Measurements from ENCODE around the gene DLG2. TPM values are rescaled to one million over a fixed set of nuclear protein-coding genes. Genes with fewer than 3 reads are reported as not detected.
A peak's percentile ranks its signal among the peaks of the same experiment; 100 is the strongest.

The DLG2 gene
- total RNA-seq, 1 donor from 2014 or later: 25.3 TPM

DNA sequence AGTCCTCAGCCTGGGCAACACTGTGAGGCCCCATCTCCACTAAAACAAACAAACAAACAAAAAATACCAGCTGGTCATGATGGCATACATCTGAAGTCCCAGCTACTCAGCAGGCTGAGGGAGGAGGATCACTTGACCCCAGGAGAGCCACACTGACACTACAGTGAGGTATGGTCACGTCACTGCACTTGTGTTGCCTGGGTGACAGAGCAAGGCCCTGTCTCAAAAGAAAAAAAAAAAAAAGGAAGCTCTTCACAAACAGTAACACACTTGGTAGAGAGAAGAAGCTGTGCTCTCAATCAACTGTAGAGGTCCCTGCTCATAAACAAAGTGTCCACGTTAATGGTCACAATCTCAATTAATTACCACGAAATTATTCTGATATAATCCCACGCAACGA lies 1939.4 kb downstream of the DLG2 start:
- no peak for DNase-seq (ENCODE audit: low spot score)

DNA sequence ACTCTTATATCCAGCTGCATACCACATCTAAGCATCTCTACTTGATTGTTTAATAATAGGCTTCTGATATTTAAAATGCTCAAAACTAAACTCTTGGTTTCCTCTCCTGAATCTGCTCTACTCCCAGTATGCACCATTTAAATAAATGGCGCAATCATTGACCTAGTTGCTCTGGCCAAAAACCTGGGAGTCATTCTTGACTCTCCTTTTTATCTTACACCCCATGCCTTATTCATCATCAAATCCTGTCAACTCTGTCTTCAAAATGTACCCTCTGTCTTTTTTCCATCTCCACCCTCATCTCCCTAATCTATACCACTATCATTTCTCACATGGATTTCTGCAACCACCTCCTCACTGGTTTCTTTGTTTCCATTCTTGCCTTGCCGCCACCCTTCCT lies 1941.4 kb downstream of the DLG2 start:
- DNase-seq (ENCODE audit: low spot score): no peak

DNA sequence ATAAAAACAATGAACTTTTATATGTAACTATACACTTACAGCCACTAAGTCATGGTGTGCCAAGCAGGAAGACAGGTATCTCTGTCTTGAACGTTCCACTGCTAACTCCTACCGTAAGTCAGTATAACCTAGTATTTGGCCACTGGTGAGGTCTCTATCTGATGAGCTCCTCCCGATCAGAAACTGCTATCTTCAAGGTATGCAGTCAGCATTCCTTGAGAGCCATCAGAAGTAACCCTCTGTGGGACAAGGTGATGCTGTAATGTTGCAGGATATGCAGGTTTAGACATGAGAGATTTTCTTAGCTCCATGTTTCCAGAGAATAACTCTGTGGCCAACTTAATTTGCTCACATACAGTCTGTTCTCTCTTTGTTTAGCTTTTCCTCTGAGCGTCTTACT lies 1943.1 kb downstream of the DLG2 start:
- DNase-seq (ENCODE audit: low spot score): no peak

DNA sequence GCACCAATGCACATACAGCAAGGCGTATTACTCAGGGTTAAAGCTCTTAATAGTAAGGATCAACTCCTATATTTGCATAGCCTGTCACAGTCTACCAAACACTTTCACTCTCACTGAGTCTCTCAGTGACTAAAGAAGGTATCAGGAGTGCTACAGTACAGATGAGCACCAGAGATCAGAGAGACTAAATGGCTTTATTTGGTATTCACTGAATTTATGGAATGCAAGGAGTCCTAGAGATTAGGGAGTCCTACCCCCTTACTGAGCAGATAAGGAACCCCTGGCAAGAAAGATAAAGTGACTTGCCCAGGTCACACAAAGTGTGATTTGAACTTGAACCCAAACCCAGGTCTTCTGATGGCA lies 1944.6 kb downstream of the DLG2 start:
- no peak for DNase-seq (ENCODE audit: low spot score)

DNA sequence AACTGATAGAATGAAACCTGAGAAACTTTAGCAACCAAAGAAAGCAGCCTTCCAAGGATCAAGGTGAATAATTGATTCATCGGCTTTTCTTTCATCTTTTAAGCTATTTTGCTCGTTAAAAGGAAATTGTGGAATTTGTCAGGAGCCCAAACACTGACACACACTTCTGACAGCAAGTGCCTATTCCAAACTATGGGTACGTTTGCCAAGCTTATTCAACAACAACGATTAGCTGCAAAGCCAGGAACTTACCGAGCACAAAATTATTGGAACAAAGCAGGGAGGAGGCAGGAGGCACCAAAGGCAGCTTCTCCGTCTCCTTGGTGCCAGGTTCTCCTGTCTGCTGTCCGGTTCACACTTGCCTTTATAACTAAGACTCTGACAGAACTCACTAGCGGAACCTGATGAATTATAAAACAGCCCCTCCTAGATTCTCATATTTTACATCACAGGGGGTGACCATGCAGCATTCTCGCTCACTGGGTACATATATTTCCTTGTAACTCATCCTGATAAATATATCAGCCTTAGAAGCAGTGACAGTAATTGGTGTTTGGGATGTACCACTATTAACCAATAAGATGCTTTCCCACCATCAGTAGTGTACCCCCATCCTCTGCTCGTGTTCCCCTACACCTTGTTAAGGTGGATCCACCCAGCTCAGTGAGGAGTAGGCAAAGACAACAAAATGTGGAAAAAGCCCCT lies 1945.1 kb downstream of the DLG2 start:
- DNase-seq (ENCODE audit: low spot score): no peak

DNA sequence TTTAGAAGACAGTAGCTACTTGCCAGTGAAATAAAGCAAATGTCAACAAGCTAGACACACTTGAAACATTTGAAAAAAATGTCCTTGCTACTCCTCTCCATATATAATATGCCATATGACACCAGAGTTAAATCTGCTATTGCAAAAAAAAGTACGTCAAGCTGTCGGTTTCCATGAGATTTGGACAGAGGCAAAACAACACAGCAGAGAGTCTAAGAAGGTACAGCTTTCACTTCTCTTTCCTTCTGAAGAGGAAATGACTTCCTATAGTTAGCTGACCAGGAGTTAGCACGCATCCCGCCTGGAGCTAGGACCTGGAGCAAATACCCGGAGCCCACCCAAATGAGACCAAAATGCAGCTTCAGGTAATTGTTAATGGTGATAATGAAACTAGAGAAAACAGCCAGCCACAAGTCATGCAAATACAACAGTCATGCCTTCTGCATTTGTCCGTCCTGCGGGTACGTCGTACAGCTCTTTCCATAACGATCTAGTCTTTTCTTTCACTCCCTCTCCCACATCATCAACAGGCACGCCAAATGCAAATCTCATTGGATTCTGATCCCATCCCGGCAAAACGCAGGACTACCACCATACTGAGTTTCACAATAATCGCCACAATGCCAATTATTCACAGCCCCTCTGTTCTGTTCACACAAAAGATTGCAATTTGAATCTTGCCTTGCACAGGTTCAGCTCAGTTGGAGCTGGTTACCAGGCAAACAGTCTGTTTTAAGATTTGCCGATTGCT lies 1945.9 kb downstream of the DLG2 start:
- DNase-seq (ENCODE audit: low spot score): peak; percentile 20

DNA sequence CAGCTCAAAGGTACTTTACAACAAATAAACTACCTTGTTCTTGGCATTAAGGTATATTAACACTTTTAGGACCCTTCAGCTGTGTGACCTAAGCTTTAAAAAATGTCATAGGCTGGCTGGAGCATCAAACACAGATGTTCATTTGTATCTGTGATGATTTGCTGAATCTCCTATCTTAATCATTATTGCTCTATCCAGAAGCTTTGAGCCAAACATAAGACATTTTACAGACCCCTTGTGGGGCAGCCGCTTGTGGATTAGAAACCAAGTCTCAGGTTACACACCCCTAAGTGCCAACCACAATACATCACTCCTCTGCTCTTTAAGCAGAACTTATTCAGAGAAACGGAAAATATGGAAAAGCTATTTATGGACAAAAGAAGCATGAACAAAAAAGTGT lies 1946.8 kb downstream of the DLG2 start:
- peak; percentile 43 for DNase-seq (ENCODE audit: low spot score)

DNA sequence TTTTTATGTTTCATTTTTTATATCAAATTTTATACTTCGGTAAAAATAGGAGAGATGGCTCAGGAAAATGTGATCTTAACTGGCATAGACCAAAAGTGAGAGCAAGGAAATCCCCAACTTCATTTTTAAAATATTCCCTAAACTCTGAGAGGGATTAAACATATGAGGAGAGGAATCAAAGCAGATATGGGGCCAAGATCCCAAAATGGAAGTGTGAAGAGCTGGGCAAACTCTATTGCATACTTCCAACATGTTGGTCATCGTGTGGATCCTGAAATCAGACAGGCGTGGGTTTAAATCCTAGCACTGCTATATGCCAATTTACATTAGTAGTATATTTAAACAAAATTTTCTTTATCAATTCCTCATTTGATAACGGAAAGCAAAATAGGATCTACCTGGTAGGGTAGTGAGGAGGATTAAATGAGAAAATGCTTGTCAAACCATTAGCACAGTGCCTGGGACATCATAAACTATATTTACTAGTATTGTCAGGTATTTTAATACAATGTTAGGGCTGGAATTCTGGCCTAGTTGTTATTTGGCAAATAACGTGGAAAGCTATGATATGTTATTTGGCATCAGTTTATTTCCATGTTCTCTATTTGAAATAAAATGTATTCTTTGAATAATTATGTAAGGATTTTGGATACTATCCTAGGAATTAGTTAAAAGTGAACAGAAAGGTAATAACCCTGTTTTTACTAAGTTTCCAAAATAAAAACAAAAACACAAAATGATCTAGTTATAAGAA lies 1948.1 kb downstream of the DLG2 start:
- no peak for DNase-seq (ENCODE audit: low spot score)

DNA sequence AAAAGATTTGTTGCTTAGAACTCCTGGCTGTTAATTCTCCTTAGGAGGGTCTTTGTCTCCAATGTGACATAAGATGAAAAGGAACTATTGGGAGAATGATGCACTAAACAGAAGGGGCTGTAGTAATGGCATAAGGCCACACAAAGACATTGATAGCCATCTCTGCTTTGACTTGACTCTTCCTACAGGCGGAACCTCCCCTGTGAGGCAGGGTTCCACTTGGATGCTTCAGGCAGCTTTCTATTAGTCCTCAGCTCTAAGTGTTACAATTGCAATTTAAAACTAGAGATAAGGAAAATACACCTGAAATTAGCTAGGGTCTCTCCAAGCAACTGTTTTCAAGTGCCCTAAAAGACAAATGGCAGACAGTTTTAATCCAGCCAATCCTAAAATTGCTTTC lies 1949.4 kb downstream of the DLG2 start:
- no peak for DNase-seq (ENCODE audit: low spot score)

DNA sequence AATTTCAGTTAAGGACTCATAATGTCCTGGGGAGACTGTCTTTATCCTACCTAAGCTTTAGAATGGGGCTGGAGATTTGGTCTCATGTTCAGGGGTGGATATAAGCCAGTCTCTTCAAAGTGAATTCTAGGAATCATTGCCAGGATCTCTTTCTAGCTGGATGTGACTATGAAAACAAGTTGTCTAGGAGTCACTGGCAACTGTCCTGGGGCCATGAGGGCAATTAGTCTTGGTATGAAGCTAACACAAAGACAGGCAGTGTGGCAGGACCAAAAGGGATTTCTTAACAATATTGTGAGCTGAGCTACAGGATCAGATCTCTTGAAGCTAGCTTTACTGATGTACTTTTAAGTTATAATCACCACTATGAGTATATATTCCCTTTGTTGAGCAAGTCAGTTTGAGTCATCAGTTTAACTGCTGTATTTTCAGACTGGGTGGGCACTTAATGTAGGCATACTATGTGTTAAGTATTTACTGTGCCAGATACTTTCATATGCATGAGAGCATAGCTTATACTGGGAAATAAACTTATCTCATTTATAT lies 1951.0 kb downstream of the DLG2 start:
- DNase-seq (ENCODE audit: low spot score): peak; percentile 64

DNA sequence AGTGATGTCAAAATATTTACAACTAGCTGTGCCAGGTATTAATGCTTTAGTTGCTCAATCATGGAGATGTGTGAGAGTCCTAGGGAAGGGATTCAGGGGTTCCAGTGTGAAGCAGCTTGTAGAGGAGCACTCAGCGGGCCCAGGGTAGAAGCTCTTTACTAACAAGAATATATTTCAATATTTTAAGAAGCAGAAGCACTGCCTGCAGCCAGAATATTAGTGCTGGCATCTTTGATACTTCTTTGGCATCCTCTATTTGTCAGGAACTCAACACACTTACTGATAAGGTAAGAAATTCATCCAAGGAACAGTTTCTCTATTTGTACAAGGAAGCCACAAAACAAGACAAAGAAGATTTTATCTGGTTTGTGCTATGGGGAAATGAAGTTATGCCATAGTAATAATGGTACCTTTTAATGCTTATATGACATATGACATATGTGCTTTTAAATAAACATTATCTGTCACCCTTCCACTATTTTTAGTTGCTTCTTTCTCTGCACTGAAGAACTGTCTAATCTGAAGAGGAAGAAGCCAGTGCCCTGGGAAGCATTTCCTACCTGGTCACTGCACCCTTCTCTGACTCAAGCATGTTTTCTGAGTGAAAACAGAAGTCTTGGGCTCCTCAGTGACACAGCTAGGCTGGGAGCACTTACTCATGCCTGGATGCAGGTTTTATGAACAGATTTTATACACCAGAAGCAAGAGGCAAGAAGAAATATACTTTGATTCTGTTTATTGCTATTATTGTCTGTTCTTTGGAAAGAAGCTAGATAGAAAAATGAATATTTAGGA lies 1952.8 kb downstream of the DLG2 start:
- DNase-seq (ENCODE audit: low spot score): no peak

DNA sequence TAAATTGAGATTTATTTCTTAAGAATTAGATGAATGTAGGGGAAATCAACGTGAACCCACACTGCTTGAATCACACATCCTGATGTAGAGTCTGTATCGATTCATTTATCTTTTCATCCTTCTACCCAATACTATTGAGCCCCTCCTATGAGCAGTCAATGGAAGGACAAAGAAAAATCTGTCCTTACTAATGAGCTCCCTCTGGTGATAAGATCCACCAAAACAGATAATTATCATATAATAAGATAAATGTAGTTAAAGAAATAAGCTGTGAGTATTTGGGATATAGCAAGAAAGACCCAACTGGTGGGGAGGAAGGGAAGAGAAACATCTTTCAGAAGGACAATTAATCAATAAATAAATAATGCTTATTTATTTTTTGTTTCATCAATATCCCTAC lies 1955.9 kb downstream of the DLG2 start:
- DNase-seq (ENCODE audit: low spot score): no peak

DNA sequence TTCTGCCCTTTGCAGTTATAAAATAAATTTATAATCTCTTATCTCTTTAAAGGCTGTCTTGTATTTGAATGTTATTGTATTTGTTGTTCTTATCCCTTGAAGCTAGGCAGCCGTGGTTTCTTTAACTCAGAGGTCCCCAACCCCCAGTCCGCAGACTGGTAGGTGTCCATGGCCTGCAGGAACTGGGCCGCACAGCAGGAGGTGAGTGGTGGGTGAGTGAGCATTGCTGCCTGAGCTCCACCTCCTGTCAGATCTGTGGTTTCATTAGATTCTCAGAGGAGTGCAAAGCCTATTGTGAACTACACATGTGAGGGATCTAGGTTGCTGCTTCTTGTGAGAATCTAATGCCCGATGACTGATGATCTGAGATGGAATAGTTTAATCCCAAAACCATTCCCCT lies 1961.0 kb downstream of the DLG2 start:
- DNase-seq (ENCODE audit: low spot score): no peak

DNA sequence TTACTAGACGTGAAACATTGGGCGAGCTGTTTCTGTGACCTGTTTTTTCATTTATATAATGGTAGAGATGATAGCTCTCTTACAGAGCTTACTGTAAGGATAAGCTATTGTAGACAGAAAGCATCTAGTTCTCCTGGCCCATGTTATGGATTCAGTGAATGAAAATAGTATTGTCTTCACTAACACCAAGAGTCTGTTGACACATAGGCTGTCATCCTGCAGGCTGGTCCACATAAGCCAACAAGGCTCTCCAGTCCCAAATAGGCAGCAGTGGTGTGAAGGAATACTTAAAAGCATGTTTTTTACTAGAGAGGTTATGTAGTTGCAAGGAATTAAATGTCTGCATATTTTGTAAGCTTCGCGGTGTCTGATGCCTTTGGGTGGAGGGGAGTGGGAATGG lies 1963.2 kb downstream of the DLG2 start:
- DNase-seq (ENCODE audit: low spot score): no peak

DNA sequence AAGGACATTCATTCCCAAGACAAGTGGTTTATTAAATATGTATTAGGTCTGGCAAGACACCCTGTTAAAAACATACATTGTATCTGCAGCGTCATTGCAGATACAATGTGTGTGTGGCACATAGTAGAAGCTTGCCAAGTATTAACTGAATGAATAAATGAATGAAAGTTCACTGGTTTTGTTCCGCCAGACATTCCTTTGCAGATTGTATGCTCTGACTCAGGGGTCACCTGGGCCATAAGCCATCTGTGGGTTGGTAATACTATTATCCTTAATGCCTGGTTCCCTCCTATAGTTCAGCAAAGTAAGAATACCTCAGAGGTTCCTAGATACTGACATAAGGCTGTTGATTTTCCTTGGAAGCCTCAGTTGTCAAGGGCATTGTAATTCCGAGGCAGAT lies 1963.7 kb downstream of the DLG2 start:
- no peak for DNase-seq (ENCODE audit: low spot score)

DNA sequence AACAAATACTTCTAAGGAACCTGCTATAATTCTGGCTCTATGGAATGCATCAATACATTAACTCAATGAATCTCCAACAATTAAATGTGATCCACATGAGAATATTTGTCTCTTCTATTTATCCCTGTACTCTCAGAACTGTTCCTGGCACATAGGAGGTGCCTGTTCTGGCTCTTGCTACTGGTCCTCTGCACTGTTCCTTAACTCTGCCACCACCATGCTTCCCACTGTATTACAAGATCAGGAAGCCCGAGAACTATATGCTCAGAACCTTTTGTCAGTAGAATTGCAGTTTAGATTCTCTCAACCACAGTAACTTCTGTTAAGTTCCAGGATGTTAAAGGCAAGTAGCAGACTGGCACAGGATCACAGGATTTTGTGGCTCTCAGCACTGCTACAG lies 1964.7 kb downstream of the DLG2 start:
- no peak for DNase-seq (ENCODE audit: low spot score)

DNA sequence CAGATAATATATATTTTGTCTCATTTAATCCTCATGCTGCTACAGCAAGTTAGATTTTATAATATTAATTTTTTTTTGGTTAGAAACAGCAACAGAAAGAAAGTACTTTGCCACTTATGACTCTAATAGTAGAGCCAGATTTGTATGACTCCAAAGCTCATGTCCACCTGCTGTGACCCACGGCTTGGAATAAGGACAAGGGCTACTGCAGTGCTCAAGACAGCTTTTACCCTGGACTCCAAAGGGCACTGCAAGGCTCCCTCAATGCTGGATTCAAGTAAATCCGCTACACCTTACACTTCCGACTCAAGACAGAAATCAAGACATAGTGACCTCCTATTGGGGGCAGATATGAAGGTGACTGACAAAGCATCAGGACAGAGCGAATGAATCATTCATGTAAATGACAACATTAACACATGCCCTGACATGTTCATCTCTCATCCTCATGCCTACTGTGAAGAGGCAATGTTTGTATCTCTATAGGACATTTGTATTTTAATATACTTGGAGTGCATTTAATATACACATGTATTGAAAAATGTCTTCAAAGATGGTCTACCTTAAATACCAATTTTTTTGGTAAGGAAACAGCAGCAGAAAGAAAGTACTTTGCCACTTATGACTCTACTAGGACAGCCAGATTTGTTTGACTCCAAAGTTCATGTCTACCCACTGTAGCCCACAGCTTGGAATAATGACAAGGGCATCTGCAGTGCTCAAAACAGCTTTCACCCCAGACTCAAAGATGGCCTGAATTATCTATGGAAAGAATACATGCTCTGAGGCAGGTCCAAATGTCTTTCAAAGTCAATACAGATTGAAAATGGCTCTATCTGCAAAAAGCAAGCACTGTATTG lies 1965.4 kb downstream of the DLG2 start:
- no peak for DNase-seq (ENCODE audit: low spot score)

DNA sequence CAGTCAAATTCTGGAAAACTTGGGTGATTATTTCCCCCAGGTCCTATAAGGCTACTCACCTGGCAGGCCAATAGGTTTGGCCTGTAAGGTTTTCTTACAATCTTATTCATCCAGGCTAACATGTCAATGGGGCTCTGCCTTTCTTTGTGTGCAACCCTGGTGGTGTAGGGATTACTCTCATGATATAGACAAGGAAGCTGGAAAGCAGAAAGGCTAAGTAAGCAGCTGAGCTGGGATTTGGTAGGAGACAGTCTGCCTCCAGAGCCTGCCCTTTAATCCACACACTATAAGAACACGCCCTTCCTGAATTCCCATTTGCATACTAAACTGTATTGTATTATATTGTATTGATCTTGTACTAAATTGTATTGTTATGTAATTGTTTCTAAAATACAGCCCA lies 1967.7 kb downstream of the DLG2 start:
- peak; percentile 44 for DNase-seq (ENCODE audit: low spot score)

DNA sequence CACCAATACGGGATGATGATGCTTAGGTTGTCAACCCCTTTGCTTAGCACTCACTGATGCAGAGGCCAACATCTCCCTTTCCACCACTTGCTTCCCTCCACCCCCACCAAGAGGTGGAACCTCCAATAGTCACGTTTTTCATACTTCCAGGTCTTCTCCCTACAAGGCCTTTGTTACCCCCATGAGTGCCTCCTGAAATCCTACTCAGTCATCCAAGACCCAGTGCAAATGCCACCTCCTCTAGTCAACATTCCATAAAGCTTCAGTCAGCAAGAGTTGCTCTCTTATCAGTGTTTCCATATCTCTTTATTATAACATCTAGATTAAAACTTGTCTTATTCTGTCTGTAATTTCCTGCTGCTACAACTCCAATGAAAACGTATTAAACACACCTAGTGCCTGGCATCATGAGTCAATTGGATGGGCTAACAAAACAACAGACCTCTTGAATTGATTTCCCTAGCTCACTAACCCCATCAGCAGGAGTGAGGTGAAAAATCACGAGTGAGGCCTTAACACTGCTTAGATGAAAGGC lies 1970.3 kb downstream of the DLG2 start:
- no peak for DNase-seq (ENCODE audit: low spot score)

DNA sequence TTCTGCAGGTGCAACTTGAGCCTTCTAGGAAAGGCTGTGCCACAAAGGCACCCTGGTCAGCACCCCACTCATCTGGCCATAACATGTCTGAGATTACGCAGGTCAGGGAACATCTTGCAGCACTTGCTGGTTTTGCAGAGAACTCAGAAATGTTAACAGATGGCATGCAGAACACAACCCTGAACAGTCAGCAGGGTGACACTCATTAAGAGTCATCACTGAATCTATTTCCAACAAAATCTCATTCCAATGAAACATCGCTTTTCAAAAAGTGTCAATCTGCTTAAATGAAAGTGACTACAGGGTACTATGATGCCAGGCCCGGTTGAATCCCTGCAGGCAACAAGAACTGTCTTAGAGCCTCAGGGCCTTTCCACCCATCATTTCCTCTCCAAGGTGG lies 1971.2 kb downstream of the DLG2 start:
- DNase-seq (ENCODE audit: low spot score): no peak

DNA sequence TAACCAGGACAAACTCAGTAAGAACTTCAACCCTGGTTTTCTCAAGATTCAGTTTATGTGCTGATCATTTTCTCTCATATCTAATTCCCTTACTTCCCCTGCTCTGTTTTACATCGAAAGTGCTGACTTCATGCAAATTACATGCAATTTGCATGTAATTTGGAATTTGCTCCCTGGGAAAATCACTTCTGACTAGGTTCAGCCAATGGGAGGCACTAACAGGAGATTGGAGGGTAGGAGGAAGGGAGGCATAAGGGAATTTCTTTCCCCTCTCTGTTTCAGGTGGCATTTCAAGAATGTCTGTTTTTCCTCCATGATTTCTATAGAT lies 1977.7 kb downstream of the DLG2 start:
- no peak for DNase-seq (ENCODE audit: low spot score)

Data from umbilical cord (tissue), 2 donors.